Stomach (tissue), 4 donors: ENCODE data around the gene PAK6.

ENCODE experiments used
- EP300 ChIP-seq: sonication (generic); formaldehyde crosslinking; IDR thresholded peaks from one replicate; pipeline ENCODE4 v1.6.1; 2017; ENCODE audit warnings: antibody characterized with exemption
- POLR2AphosphoS5 ChIP-seq, 3 donors: sonication (generic); formaldehyde crosslinking; IDR thresholded peaks; one replicate each; pipeline ENCODE4 v1.6.1; 2016; ENCODE audit warnings: antibody characterized with exemption in 3 of 3
- TF ChIP-seq, protein P1 (sequence below), 7 experiments: fragments of 450-650 bp in 4 of 7; fragments of 200-600 bp in 3 of 7; sonication (generic) in 3 of 7; IDR thresholded peaks; one replicate each; pipeline ENCODE4 v1.5.1; 2016 to 2019; ENCODE audit warnings: antibody characterized with exemption in 7 of 7, control low read depth in 2 of 7, mild to moderate bottlenecking in 1 of 7

DNA sequence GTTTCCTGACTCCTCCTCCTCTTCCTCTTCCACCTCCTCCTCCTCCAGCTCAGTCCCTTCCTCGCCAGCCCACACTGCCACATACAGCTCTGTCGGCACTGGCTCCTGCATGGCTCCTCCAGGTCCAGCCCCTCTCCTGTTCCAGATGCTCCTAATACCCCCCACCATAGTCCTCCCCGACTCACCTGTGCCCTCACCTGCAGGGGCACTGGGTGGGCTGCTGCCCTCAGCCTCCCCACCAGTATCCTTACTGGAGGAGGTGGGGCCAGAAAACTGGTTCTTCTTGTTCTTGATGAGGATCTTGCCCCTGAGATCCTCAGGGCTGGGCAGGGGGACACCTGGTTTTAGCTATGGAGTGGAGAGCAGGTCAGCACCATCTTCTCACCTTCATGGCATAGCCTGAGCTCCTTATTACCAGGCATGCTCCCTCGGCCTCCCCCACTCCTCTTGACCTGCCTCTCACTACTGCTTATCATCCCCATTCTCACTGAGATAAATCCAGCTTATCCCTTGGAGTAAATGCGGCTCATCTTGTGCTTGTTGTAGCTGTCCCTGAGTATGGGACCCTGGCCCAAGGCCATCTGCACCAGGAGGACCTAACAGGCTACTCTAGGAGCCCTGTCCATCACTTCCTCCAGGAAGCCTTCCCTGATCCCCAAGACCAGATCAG is 57.8 kb downstream of the PAK6 start:
- TF ChIP-seq EP300 (no peak), POLR2AphosphoS5 (IDR thresholded peaks at IDR 0.05) (no peak)
- TF ChIP-seq, protein P1, sequence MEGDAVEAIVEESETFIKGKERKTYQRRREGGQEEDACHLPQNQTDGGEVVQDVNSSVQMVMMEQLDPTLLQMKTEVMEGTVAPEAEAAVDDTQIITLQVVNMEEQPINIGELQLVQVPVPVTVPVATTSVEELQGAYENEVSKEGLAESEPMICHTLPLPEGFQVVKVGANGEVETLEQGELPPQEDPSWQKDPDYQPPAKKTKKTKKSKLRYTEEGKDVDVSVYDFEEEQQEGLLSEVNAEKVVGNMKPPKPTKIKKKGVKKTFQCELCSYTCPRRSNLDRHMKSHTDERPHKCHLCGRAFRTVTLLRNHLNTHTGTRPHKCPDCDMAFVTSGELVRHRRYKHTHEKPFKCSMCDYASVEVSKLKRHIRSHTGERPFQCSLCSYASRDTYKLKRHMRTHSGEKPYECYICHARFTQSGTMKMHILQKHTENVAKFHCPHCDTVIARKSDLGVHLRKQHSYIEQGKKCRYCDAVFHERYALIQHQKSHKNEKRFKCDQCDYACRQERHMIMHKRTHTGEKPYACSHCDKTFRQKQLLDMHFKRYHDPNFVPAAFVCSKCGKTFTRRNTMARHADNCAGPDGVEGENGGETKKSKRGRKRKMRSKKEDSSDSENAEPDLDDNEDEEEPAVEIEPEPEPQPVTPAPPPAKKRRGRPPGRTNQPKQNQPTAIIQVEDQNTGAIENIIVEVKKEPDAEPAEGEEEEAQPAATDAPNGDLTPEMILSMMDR (IDR thresholded peaks at IDR 0.05), result no peak
